ENCODE data around the gene LRPAP1.

DNA sequence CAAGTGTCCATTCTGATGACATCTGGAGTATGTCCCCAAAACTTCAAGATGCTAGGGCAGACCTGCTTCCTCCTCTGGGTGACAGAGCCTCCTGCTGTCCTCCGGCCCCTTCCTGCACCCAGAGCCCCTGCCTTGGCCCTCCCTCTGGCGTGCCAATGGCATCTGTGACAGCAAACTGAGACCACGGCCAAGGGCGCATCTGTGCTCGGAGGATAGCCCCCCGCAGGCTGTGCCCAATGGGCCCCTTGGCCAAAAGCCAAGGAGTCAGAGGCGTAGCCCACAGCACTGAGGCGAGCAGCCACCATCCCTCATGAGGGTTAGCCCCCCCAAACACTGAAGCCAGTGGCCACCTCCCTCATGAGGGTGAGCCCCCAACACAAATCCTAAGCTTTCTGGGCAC is 7.9 kb downstream of the LRPAP1 start:
- TF ChIP-seq, protein P1, sequence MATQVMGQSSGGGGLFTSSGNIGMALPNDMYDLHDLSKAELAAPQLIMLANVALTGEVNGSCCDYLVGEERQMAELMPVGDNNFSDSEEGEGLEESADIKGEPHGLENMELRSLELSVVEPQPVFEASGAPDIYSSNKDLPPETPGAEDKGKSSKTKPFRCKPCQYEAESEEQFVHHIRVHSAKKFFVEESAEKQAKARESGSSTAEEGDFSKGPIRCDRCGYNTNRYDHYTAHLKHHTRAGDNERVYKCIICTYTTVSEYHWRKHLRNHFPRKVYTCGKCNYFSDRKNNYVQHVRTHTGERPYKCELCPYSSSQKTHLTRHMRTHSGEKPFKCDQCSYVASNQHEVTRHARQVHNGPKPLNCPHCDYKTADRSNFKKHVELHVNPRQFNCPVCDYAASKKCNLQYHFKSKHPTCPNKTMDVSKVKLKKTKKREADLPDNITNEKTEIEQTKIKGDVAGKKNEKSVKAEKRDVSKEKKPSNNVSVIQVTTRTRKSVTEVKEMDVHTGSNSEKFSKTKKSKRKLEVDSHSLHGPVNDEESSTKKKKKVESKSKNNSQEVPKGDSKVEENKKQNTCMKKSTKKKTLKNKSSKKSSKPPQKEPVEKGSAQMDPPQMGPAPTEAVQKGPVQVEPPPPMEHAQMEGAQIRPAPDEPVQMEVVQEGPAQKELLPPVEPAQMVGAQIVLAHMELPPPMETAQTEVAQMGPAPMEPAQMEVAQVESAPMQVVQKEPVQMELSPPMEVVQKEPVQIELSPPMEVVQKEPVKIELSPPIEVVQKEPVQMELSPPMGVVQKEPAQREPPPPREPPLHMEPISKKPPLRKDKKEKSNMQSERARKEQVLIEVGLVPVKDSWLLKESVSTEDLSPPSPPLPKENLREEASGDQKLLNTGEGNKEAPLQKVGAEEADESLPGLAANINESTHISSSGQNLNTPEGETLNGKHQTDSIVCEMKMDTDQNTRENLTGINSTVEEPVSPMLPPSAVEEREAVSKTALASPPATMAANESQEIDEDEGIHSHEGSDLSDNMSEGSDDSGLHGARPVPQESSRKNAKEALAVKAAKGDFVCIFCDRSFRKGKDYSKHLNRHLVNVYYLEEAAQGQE (IDR thresholded peaks at IDR 0.05; ENCODE audit: low read depth, low read length), result no peak
- no peak for TF ChIP-seq ZNF24 (IDR thresholded peaks at IDR 0.05)
- TF ChIP-seq, protein P2, sequence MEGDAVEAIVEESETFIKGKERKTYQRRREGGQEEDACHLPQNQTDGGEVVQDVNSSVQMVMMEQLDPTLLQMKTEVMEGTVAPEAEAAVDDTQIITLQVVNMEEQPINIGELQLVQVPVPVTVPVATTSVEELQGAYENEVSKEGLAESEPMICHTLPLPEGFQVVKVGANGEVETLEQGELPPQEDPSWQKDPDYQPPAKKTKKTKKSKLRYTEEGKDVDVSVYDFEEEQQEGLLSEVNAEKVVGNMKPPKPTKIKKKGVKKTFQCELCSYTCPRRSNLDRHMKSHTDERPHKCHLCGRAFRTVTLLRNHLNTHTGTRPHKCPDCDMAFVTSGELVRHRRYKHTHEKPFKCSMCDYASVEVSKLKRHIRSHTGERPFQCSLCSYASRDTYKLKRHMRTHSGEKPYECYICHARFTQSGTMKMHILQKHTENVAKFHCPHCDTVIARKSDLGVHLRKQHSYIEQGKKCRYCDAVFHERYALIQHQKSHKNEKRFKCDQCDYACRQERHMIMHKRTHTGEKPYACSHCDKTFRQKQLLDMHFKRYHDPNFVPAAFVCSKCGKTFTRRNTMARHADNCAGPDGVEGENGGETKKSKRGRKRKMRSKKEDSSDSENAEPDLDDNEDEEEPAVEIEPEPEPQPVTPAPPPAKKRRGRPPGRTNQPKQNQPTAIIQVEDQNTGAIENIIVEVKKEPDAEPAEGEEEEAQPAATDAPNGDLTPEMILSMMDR (IDR thresholded peaks at IDR 0.05 in 2 of 3, conservative IDR thresholded peaks at IDR 0.05 in 1 of 3; ENCODE audit: control insufficient read depth in 2 of 3, extremely low read depth in 1 of 3, insufficient read depth in 1 of 3, low read depth in 3 of 3, low read length in 3 of 3), result no peak
- no peak for TF ChIP-seq ASH2L (IDR thresholded peaks at IDR 0.05; ENCODE audit: borderline replicate concordance, low read depth)

Measured in GM12878 (cell line).